Midbrain (tissue), 1 donor: ENCODE results near the gene BCL2L1.
"Not testable (repeated sequence)": the region's sequence is repeated elsewhere in the genome, so short reads cannot be mapped to it uniquely, and the experiment has no call there.

Experiments
- DNase-seq: peaks from one replicate; lab custom pipeline; 2025; lab: John Stamatoyannopoulos, UW

Gene BCL2L1

DNA sequence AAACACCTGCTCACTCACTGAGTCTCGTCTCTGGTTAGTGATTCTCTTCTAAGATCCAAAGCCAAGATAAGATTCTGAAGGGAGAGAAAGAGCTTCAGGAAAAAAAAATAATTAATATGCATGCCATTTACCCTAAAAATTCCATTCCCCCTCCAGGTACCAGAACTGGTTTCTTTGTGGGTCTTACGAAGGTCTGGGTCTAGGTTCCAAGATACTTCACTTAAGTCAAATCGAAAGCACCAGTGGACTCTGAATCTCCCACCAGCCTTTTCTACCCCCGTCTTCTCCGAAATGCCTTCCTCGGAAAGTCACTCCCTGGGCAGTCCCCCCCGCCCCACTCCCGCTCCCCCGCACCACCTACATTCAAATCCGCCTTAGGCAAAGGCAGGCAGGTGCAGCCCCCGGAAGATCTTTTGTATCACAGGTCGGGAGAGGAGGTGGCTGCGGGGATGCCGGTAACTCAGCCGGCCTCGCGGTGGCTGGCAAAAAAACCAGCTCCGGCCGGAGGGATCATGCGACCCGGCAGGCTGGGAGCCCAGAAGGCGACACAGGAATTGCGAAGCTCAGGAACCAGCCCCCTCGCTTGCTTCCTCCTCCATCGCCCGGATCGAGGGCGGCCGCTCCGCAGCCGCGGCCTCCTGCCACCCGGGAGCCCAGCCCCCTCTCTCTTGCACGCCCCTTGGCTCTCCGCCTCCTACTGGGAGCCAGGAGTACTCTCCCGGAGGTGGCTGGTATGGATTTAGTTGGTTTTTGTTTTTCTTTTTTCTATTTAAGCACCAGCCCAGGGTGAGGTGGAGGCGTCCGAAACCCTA lies at the start of gene BCL2L1:
TSS of gene BCL2L1 (minus strand) at position 612 of the 812 bp plus-strand sequence. CDS start 650 bp downstream, outside the sequence.
- peak; percentile 85 for DNase-seq

GRCh38 chr20:31770243-31770642 lies 47.6 kb upstream of the BCL2L1 start:
- no peak for DNase-seq

DNA sequence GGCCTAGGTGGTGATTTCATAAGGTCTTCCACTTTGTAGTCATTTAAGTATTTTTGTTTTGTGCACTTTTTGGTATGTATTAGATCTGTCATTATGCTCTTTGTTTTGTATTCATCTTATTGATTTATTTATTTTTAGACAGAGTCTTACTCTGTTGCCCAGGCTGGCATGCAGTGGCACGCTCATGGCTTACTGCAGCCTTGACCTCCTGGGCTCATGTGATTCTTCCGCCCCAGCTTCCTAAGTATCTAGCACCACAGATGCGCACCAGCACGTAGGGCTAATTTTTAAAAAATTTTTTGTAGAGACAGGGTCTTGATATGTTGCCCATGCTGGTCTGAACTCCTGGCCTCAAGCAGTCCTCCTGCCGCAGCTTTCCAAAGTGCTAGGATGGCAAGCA lies 47.0 kb upstream of the BCL2L1 start:
- DNase-seq, result no peak

GRCh38 chr20:31767805-31768204 lies 45.1 kb upstream of the BCL2L1 start:
- no peak for DNase-seq

DNA sequence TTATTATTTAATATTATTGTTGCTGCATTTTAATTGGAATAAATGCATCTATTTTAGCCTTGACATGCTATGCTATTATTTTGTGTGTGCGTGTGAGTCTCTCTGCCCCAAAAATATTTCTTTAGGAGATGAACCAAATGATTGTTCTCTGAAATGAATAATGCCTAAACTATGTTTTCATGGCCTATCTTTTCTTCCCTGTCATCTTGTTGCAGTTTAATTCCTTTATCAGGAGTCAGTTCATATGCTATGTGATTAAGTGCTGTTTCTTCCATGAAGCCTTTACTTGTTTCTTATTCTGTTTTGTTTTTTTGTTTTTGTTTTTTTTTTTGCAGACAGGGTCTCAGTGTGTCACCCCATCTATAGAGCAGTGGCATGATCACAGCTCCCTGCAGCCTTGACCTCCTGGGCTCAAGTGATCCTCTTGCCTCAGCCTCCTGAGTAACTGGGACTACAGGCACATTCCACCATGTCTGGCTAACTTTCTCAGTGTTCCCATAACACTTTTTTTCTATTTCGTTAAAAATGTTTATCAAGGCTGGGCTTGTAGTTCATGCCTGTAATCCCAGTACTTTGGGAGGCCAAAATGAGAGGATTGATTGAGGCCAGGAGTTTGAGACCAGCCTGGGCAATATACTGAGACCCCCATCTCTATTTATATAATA lies 42.1 kb upstream of the BCL2L1 start:
- no peak for DNase-seq

- no peak for DNase-seq
Measured at GRCh38 chr20:31760519-31761240, 38.0 kb upstream of the BCL2L1 start.

DNA sequence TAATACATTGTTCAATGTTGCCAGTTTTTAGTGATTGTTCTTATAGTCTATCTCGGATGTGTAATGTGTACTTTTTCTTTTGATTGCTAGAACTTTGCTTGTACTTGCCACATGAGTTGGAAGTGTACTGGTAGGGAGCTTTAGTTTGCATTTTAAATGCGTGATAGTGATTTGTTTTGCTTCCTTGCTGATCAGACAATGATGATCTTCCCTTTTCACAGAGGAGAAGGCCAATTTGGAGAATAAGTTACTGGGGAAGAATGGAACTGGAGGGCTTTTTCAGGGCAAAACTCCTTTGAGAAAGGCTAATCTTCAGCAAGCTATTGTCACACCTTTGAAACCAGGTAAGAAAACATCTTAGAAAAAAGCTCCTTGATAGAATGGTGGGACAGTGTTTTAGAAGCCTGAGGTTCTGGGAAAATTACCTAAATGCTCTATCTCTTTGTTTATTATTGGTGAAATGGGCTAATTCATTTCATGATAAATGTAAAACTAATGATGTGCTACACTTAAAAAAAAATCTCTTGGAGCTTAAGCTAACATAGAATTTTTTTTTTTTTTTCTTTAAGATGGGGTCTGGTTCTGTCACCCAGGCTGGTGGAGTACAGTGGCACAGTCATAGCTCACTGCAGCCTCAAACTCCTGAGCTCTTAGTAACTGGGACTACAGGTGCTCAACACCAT lies 37.3 kb upstream of the BCL2L1 start:
- DNase-seq, result no peak

DNA sequence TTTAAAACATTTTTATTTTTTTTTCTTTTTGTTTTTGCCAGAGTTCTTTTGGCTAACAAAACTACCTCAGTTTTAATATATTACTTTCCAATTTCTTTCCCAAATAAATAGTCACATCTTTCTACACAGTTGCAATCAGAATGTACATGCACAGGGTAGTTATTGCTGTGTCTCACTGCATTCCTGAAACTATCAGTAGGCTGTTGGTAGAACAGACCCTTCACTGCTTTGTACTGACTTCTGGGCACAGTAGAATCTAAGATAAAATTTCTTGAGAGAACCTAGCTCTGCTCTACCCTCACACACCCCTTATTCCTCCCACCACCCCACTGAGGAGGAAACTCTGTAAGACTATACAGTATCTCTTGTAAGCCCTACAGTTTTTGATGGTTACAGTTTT lies 36.3 kb upstream of the BCL2L1 start:
- DNase-seq, result no peak

- no peak for DNase-seq
Measured at GRCh38 chr20:31758521-31758920, 35.9 kb upstream of the BCL2L1 start.

DNA sequence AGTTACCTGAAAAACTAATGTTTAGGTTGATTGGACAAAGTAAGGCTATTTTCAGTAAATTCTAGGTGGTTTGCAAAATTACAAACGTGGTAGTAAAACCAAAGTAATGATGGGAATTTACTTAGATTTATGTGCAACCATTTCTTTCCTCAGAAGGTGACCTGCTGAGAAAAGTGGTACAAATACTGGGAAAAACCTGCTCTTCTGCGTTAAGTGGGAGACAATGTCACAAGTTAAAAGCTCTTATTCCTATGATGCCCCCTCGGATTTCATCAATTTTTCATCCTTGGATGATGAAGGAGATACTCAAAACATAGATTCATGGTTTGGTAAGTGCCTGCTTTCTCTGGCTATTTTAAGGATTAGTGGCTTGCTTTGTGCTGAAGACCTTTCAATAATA lies 34.6 kb upstream of the BCL2L1 start:
- no peak for DNase-seq

DNA sequence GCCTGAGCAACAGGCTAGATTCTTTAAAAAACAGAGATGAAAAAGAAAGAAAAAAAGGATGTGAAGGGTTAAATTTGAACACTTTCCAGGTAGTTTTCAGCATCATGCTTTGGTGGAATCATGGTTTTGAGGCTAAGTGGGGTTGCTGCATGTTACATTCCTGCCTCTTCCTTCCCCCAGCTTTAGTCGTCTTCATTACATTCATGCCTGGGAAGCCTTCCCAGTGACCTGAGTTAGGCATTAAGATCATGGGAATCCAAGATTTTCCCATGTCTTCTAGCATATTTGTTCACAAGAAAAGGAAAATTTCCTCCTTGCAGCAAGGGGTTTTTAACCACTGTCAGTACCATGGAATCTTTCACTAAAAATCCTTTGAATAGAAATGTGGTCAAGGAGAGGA lies 28.5 kb upstream of the BCL2L1 start:
- DNase-seq, result no peak

- no peak for DNase-seq
Measured at GRCh38 chr20:31749223-31749622, 26.6 kb upstream of the BCL2L1 start.

DNA sequence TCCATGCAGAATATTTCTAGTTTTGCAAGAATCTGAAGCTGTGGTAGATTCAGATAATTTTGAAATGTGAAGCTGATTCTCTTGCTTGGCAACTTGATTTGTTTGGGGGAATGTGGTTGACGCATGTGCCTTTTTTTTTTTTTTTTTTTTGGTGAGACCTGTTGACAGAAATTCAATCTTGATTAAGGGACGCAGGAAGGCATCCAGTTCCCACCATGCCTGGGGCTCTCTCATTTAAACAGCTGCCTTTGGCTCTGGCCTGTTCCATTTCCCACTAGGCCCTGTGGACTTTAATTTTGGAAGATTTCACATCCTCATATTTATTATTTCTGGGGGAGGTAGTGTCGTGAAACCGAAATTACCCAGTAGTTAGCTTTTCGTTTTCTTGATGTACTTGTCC lies 25.0 kb upstream of the BCL2L1 start:
- DNase-seq, result no peak

DNA sequence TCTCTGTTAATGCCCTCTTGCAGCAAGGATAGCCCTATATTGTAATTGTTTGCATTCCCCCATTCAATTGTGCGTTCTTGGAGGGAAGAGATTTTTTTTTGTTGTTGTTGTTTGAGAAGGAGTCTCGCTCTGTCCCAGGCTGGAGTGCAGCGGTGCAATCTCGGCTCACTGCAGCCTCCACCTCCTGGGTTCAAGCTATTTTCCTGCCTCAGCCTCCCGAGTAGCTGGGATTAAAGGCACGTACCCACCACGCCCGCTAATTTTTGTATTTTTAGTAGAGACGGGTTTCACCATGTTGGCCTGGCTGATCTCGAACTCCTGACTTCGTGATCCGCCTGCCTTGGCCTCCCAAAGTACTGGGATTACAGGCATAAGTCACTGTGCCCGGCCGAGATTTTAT lies 24.4 kb upstream of the BCL2L1 start:
- DNase-seq, result not testable (repeated sequence)

DNA sequence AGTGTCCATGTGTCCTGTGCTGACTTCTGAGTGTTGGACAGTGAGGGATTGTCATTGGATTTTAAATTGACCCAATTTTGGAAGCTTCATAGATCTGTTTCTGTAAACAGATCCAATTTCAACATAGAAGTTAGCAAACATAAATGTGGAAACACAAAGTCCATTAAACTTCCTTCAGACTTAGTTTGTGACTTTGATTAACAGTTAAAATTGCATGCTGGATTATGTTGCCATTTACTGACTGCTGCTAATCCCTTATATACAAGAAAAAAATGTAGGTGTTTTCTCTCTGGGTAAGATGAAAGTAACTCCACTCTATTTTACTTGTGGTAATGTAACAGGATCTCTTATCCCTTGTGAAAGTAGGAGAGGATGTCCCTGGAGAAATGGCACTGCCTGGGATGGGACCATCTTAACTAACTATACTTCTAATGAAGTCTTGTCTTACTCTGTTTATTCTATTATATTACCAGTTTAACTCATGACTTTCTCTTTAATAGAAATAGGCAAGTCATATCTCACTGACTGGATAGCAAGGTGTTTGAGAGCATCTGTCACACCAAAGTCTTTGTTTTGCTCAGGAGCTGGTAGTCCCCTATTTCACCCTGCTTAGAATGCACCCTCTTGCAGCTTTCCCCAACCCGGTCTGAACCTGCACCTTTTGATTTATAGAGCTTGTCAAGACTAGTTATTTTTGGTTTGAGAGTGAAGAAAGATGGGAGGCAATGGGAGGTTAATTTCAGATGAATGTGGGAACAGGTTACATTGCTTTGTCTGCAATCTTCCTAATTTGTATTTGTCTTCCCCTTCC lies 23.6 kb upstream of the BCL2L1 start:
- no peak for DNase-seq

GRCh38 chr20:31740656-31741323 lies 18.1 kb upstream of the BCL2L1 start:
- DNase-seq, result no peak

DNA sequence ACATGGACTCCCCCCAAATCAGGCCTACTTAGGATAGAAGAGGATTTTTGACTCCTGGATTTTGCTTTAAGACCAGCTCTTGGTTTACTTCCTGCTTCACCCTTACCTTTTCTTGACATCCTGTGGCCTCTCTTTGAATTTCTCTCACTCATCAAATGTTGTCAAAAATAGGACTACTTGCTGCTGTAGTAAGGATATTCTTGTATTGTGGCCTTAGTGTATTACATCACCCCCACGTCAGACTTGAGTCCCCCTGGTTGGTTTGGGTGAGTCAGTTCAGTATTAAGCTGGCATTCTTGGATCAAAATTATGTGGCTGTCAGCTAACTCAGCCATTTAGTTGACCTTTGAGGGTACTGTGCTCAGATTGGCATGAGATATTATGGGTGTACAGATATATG lies 17.5 kb upstream of the BCL2L1 start:
- DNase-seq, result no peak

DNA sequence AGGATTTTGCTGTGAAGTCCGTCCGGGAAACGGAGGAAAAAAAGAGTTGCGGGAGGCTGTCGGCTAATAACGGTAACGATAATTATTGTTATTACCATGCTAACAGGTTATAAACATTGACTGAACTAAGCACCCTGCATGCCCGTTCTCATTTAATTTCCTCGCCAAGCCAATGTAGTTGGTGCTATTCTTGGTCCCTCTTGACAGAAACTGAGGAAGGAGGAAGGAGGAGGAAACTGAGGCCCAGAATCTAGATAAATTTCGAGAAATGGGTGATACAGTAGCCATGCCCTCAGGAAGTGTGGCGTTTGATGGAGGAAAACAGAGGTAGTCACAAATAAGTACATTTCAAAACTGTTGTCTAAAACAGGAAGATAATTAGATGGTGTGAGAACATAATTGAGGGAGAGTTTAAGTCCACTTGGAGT lies 16.9 kb upstream of the BCL2L1 start:
- no peak for DNase-seq

DNA sequence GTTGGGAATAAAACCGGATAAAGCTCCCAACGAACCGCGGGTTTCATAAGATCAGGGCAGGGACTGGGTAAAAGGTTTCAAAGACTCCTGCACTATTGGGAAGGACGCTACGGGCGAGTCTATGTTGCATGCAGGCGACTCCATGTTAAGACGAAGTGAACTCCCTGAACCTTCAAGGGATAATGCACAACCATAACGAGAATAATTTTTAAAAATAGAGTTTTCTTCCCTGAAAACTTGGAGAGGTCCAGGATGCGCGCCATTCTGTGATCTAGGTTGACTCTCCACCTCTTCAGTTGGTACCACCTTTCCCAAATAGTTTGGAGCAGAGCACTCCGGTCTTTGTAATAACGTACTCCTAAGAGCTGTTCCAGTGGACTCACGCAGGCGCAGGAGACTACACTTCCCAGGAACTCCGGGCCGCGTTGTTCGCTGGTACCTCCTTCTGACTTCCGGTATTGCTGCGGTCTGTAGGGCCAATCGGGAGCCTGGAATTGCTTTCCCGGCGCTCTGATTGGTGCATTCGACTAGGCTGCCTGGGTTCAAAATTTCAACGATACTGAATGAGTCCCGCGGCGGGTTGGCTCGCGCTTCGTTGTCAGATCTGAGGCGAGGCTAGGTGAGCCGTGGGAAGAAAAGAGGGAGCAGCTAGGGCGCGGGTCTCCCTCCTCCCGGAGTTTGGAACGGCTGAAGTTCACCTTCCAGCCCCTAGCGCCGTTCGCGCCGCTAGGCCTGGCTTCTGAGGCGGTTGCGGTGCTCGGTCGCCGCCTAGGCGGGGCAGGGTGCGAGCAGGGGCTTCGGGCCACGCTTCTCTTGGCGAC lies 16.3 kb upstream of the BCL2L1 start, which contains the start of gene TPX2:
TSS of gene TPX2 (plus strand) at position 562 of the 821 bp plus-strand sequence. CDS start 18,187 bp downstream, outside the sequence.
- peak; percentile 98 for DNase-seq

GRCh38 chr20:31731321-31731717 lies 8.7 kb upstream of the BCL2L1 start:
- no peak for DNase-seq
